SU-DHL-6 (cell line): ENCODE results near the gene CELSR2.

Source experiments
- H2AFZ ChIP-seq: fragments of 200-600 bp; sonication (generic); 2 replicates; pipeline ENCODE4 v1.6.1; 2014; ENCODE audit warnings: low read depth, mild to moderate bottlenecking, moderate library complexity, mixed read lengths, antibody characterized with exemption, low read length; ENCODE audit not compliant: severe bottlenecking
- H3F3A ChIP-seq: fragments of 200-600 bp; shearing (Covaris generic); 2 replicates; pipeline ENCODE4 v1.6.0; 2016; ENCODE audit warnings: antibody characterized with exemption, mild to moderate bottlenecking; ENCODE audit not compliant: insufficient read depth
- H3K27ac ChIP-seq: fragments of 200-600 bp; sonication (generic); 2 replicates; pipeline ENCODE4 v1.5.1; 2016; ENCODE audit warnings: low read depth, mild to moderate bottlenecking, low read length, moderate library complexity, mixed read lengths
- H3K27me3 ChIP-seq: fragments of 200-600 bp; sonication (generic), shearing (Covaris generic); 2 replicates; pipeline ENCODE4 v1.6.0; 2014; ENCODE audit warnings: mild to moderate bottlenecking, low read length
- H3K36me3 ChIP-seq: fragments of 200-600 bp; sonication (generic); 2 replicates; pipeline ENCODE4 v1.6.1; 2014; ENCODE audit warnings: mild to moderate bottlenecking, low read length, mixed read lengths
- H3K4me2 ChIP-seq: fragments of 300-600, 200-600 bp; shearing (Covaris generic), sonication (generic); 2 replicates; pipeline ENCODE4 v1.6.0; 2014; ENCODE audit warnings: low read length, low read depth, mild to moderate bottlenecking; ENCODE audit not compliant: poor library complexity, severe bottlenecking
- H3K4me3 ChIP-seq: fragments of 200-600 bp; sonication (generic); 2 replicates; pipeline ENCODE4 v1.5.1; 2014; ENCODE audit warnings: antibody characterized with exemption, low read length, mild to moderate bottlenecking, mixed read lengths; ENCODE audit not compliant: insufficient read depth, poor library complexity, severe bottlenecking
- H3K79me2 ChIP-seq: fragments of 200-600 bp; sonication (generic); 2 replicates; pipeline ENCODE4 v1.6.1; 2014; ENCODE audit warnings: mild to moderate bottlenecking, low read length, moderate library complexity; ENCODE audit not compliant: insufficient read depth
- H3K9ac ChIP-seq: fragments of 200-600 bp; sonication (generic); 2 replicates; pipeline ENCODE4 v1.7.0; 2014; ENCODE audit warnings: mild to moderate bottlenecking, low read length
- H3K9me2 ChIP-seq: fragments of 200-600 bp; sonication (generic); replicated peaks from 2 replicates; pipeline ENCODE4 v1.6.1; 2014; ENCODE audit warnings: low read length; ENCODE audit not compliant: insufficient read depth
- H3K9me3 ChIP-seq: fragments of 200-600 bp; sonication (generic); 2 replicates; pipeline ENCODE4 v1.6.1; 2014; ENCODE audit warnings: low read length, mixed read lengths; ENCODE audit not compliant: insufficient read depth
- H4K20me1 ChIP-seq: fragments of 200-600 bp; sonication (generic); 2 replicates; pipeline ENCODE4 v1.6.1; 2014; ENCODE audit warnings: low read depth, mild to moderate bottlenecking, antibody characterized with exemption, low read length, moderate library complexity, mixed read lengths
- EZH2phosphoT487 ChIP-seq: fragments of 200-600 bp; sonication (generic), shearing (Covaris generic); conservative IDR thresholded peaks from 2 replicates; pipeline ENCODE4 v1.6.1; 2018; ENCODE audit warnings: mild to moderate bottlenecking, antibody characterized with exemption, low read length, moderate library complexity, mixed read lengths
- TF ChIP-seq, protein P1 (sequence below): fragments of 200-600 bp; sonication (generic); IDR thresholded peaks from one replicate; pipeline ENCODE4 v1.5.1; 2017; ENCODE audit warnings: antibody characterized with exemption, mild to moderate bottlenecking, low read length, moderate library complexity; ENCODE audit not compliant: insufficient read depth, poor library complexity, severe bottlenecking

The CELSR2 gene

DNA sequence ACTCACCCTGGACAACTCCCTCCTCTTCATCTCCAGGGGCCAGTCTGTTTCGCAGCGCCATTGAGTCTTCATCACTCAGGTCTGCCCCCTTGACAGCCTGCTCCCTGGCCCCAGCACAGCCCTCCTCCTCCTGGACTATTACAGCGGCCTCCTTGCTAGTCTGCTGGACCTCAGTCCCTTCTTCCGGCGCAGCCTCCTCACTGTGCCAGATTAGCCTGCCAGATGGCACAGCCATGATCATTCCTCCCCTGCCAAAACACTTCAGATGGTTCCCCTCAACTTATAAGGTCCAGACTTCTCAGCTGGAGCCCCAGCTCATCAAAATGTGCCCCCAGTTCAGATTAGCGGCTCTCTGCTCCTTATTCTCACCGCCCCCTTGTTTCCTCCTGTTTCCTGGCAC lies 7.0 kb upstream of the CELSR2 start:
- no peak overlapping the region for H3K9ac ChIP-seq
- H3K4me2 ChIP-seq: no peak overlapping the region

DNA sequence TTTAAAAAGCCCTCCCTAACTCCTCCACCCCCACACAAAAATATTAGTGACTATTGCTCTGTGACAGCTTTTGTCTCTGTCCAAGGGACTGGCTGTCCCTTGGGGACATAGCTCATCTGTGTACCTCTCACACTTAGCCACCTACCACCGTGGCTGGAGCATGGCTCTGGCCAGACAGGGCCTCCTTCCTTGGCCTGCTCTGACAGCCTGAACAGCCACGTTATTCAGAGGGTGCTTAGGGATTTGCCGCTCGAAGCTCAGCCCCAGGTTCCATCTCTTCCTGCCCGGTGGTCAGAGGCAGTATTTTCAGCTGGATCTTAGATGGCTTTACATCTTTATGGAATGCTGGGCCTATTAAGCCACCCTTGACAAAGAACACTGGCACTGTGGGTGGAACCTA lies 6.1 kb upstream of the CELSR2 start:
- Histone ChIP-seq H4K20me1 (no peaks in the 10 kb centered on the region), H3K27me3 (no peaks in the 10 kb centered on the region), H3K9me3 (no peaks in the 10 kb centered on the region), H3F3A (no peaks in the 10 kb centered on the region), H3K27ac (no peak overlapping the region), H3K79me2 (no peaks in the 10 kb centered on the region), H3K36me3 (no peaks in the 10 kb centered on the region), H2AFZ (no peak overlapping the region), H3K4me3 (no peak overlapping the region), H3K9ac (no peak overlapping the region), H3K4me2 (no peak overlapping the region), H3K9me2 (no peaks in the 10 kb centered on the region)
- TF ChIP-seq, protein P1, sequence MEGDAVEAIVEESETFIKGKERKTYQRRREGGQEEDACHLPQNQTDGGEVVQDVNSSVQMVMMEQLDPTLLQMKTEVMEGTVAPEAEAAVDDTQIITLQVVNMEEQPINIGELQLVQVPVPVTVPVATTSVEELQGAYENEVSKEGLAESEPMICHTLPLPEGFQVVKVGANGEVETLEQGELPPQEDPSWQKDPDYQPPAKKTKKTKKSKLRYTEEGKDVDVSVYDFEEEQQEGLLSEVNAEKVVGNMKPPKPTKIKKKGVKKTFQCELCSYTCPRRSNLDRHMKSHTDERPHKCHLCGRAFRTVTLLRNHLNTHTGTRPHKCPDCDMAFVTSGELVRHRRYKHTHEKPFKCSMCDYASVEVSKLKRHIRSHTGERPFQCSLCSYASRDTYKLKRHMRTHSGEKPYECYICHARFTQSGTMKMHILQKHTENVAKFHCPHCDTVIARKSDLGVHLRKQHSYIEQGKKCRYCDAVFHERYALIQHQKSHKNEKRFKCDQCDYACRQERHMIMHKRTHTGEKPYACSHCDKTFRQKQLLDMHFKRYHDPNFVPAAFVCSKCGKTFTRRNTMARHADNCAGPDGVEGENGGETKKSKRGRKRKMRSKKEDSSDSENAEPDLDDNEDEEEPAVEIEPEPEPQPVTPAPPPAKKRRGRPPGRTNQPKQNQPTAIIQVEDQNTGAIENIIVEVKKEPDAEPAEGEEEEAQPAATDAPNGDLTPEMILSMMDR: no peak
- TF ChIP-seq EZH2phosphoT487: no peak

More for the DNA sequence above, 7.0 kb upstream of the CELSR2 start:
- Histone ChIP-seq H3K9me3 (no peaks in the 10 kb centered on the region), H3F3A (no peaks in the 10 kb centered on the region), H3K9me2 (no peaks in the 10 kb centered on the region), H4K20me1 (no peaks in the 10 kb centered on the region), H3K27ac (no peak overlapping the region), H2AFZ (no peak overlapping the region), H3K27me3 (no peaks in the 10 kb centered on the region), H3K4me3 (no peak overlapping the region), H3K36me3 (no peaks in the 10 kb centered on the region), H3K79me2 (no peaks in the 10 kb centered on the region)
- TF ChIP-seq EZH2phosphoT487: no peak
- TF ChIP-seq, protein P1: no peak

DNA sequence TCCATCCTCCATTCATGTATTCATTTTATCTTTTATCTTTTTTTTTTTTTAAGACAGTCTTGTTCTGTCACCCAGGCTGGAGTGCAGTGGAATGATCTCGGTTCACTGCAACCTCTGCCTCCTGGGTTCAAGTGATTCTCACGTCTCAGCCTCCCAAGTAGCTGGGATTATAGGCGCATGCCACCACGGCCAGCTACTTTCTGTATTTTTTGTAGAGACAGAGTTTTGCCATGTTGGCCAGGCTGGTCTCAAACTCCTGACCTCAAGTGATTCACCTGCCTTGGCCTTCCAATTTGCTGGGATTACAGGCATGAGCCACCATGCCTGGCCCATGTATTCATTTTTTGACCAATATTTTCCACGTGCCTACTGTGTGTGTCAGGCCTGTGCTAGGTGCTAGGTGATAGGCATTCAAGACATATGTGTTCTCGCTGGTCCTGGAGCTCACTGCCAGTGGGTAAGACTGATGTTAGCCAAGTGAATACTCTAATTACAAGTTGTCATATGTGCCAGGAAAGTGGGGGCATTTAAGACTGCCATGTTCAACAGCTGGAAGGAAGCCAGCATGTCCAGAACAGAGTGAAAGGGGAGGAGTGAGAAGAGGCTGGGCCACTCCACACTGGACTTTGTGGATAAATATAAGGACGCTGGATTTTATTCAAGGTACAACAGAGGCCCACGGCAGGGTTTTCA lies 5.3 kb upstream of the CELSR2 start:
- H3K4me2 ChIP-seq: no peak overlapping the region
- no peaks in the 10 kb centered on the region for H3K36me3 ChIP-seq
- H3K9me3 ChIP-seq: no peaks in the 10 kb centered on the region
- no peaks in the 10 kb centered on the region for H3K9me2 ChIP-seq
- no peak overlapping the region for H3K9ac ChIP-seq
- H3K4me3 ChIP-seq: no peak overlapping the region
- no peaks in the 10 kb centered on the region for H3K79me2 ChIP-seq
- H3K27ac ChIP-seq: no peak overlapping the region
- TF ChIP-seq, protein P1: no peak
- no peak for TF ChIP-seq EZH2phosphoT487
- H3K27me3 ChIP-seq: no peaks in the 10 kb centered on the region
- H3F3A ChIP-seq: no peaks in the 10 kb centered on the region
- H2AFZ ChIP-seq: no peak overlapping the region
- H4K20me1 ChIP-seq: no peaks in the 10 kb centered on the region
